GM19043 (cell line): Measurements from ENCODE around the gene OTOS.

Experiments
- ATAC-seq: cut with Tn5 transposase; IDR thresholded peaks from one replicate; pipeline ENCODE4 v1.9.1; 2021; ENCODE audit warnings: low read depth; ENCODE audit not compliant: unreplicated experiment

Gene OTOS

DNA sequence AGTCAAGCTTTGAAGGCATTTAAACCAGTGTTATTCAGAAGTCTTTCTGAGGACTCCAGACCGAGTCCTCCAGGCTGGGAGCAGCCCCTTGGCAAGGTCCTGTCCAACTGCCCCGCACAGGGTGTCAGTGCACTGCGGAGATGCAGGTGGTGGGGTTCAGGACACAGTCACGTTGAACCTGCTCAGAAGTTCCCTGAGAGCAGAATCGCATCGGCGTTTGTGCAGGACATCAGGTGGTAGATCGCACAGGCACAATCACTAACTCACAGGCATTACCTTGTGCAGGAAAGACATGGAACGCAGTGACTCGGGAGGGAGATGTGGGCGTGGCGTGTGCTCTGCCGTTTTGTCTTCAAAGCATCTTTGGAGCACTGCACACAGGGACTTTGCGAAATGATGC is 14.7 kb downstream of the OTOS start:
- no peak for ATAC-seq

DNA sequence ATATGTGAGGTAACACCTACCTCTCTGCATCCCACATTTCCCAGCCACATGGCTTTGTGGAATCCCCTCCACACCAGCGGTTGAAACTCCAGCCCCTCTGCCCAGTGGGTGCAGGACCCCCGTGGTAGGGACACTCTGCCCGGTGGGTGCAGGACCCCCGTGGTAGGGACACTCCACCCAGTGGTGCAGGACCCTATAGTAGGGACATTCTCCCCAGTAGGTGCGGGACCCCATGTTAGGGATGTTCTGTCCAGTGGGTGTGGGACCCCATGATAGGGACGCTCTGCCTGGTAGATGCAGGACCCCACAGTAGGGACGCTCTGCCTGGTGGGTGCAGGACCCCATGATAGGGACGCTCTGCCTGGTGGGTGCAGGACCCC is 15.8 kb downstream of the OTOS start:
- no peak for ATAC-seq

DNA sequence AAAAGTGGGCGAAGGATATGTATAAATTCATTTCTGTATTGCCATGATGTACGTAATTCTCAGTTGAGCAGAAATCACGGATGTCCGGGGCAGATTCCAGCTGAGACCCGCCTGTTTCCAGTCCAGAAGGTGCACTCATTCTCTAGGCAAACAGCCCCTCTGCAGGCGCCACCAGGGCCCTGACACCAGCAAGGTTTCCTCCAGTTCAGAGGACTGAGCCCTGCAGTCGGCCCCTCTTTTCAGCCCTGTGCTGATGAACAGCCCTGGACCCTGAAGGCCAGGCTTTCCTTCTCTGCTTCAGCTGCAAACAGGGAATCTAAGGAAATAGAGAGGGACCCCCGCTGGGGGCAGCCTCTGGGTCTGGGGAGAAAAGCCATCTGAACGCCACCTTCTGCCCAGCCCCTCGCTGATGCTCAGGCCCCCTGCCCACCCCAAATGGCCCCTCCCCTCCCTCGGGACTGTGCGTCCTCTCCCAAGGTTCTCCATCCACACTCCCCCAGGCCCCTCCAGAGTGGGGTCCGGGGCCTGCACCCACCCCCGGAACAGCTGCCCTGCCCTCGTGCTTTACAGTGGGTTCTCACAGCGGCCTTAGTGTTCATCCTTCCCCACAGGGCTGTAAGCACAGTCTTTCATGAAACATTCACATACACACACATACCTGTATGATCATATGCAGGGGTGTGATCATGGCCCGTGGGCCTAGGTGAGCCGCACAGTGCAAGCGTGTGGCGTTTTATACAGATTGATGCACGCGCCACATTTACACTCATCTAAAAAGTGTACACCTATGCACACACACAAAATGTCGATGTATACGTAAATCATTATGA is 16.4 kb downstream of the OTOS start:
- ATAC-seq, result no peak

DNA sequence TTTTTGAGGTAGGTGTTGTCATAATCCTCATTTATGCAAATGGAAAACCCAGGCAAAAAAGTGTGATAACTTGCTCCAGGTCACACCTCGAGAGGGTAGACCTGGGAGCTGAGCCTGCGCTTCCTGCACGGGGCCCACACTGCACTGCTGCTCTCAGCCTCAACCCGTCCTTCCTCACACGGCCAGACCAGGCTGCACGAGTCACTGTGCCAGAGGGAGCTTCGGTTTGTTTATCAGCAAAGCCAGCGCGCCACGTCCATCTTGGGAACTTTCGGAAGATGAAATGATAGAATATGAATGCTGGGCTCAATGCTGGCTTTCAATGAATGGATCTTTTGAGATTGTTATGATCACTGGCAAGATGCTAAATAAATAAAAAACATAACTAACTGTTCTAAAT is 18.8 kb downstream of the OTOS start:
- no peak for ATAC-seq

DNA sequence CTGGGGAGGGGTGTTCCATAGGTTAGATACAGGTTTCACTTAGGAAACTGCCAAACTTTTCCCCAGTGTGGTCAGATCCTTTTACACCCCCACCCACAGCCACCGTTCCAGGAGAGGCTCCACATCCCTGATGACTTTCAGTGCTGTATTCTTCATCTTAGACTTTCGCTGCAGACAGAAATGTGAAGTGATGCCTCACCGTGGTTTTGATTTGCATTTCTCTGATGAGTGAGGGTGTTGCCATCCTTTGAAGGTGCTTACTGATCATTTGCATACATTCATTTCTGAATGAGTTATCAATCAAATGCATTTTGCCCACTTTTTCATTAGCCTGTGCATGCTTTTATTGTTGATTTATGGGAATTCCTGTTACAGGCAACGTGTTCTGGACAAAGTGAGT is 19.3 kb downstream of the OTOS start:
- ATAC-seq, result no peak

DNA sequence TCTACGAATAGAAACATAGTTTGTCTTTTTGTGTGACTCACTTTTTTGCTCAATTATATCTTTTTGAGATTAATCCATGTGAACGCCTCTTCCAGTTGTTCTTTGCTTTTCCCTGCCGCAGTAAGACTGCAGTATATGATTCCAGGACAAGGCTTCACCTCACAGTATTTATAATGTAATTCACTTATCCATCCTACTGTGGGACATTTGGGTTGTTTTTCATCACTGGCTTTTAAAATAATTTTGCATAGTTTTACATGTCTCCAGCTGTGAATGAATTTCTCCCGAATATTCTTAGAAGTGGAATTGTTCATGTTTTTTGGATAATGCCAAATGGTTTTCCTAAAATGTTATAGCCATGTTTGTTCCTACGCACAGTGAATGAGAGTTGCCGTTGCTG is 26.2 kb downstream of the OTOS start:
- ATAC-seq, result no peak

DNA sequence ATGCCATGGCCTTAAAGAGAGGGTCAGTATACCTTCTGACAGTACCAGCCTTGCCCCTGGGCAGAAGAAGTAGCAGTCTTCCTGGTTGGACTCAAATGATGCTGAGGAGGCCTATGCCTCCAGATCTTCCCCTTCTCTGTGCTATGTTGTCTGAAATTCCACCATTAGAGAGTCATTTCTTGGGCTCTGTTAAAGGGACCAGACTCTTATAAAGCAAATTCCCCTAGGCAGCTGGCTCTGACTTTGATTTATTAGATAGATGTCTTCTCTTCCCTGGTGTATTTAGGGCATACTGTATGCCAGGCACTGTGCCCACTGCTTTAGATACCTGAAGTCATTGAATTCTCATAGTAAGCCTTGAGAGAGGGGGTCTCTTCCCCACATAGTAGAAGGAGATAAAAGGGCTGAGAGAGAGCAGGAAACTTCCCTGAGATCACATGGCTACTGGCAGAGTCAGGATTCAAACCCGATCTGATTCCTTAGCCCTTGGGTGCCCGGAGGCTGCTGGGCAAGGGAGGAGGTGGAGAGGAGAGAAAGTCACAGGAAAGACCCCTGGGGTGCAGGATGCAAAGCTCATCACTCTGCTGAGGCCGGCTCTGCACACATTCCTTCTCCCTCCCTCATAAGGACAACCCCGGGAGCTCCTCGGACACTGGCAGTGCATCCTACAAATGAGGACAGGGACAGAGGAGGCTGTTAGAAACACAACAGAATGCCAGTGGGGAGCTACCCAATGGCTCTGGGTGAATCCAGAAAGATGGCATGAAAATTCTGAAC is 27.4 kb downstream of the OTOS start:
- no peak for ATAC-seq

DNA sequence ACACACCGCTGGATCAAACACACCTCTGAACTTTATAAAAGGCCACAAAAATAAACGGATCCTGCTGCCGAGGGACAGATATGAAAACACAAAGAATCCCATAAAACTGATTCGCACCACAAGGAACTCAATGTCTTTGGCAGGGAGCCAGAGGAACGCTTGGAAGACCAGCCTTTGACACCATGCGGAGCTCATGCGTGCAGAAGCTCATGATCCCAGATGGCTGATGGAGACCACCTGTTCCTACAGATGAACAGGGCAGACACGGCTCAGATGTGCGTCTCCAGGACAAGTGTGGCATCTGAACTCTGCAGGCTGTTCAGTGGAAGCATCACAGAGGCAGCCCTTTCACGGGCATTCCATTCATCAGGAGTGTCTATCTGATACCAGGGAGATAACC is 29.2 kb downstream of the OTOS start:
- no peak for ATAC-seq

DNA sequence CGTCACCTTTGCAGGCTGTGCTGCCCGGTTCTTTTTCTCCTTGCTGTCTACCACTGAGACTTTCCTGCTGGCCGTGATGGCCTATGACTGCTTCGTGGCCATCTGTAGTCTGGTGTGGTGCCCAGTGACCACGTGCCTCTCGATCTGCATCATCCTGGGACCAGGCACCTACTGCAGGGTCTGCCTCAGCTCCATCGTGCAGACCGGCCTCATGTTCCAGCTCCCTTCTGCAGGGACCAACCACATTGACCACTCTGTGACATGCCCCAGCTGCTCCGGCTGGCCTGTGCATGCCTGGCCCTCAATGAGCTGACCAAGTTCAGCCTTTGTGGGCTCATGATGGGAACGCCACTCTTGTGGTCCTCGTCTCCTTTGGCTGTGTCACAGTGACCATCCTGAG is 31.1 kb downstream of the OTOS start:
- no peak for ATAC-seq

DNA sequence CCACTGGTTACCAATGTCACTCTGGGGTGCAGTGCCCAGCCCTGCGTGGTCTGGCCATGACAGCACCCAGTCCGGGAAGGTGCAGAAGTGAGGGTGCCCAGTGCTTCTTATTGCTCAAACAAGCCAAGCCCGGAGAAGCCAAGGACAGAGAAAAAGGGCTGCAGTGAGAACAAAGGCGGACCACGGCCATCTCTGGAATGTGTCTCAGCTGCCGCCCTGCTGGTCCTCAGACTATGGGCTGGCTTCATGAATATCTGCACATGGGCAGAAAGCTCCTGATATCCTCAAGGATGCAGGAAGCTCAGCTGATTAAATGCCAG is 33.0 kb downstream of the OTOS start:
- no peak for ATAC-seq

DNA sequence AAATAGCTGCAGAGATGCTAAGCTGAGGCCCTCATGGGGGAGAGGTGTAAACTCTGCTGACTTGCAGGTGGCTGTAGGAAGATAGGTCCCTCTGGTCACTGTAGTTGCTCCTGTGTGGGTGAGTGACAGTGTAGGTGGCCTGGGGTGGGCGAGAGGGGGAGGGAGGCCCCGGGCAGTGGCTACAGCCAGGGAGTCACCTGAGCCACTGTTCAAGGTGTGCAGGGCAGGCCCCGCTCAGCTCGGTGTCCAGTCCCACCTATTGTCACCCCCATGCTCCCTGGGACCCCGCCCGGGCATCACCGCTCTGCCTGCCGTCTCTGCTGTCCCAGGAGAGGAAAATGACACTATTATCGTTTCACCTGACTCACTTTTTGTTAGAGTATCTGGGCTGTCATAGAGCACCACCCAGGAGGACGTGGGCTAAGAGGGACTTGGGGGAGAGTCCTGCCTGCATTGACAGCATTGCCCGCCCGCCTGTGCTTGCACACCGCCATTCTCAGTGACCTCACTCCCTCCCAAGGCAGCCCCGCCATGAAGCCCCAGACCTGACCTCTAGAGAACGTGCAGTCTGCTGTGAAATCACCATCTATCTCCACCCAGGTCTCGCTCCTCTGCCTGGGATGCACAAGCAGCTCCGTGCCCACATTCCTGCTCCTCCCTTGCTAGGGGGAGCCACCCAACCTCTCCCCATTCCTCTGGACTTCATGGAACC is 33.5 kb downstream of the OTOS start:
- ATAC-seq, result no peak

DNA sequence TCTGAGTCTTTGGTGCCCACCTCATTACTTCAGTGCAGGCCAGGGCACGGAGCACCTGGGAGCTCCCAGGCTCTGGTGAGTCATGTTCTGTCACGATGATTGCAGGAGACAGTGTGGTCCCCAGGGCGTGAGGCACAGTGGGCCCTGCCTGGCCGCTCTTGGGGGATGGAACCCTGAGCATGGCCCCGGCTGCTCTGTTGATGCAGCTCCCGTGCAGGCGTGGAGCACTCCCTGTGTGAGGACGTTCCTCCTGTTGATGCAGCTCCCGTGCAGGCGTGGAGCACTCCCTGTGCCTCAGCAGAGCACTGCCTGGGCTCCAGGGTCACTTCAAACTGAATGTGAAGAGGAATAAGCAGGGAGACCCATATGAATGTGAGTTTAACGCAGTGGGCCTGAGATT is 34.5 kb downstream of the OTOS start:
- no peak for ATAC-seq

DNA sequence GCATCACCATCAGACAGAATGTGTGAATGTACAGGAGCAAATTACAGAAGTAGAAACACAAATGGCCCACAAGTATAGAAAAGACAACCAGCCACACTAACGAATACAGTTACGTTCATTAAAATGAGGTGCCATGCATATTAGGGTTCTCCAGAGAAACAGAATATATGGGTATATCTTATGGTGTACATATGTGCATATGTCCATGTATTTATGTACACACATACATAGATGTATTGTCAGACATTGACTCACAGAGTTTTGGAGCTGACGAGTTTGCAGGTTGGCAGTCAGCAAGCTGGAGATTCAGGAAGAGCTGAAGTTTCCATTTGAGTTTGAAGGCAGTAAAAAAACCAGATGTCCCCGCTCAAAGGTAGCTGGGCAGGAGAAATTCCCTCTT is 37.3 kb downstream of the OTOS start:
- ATAC-seq, result no peak

DNA sequence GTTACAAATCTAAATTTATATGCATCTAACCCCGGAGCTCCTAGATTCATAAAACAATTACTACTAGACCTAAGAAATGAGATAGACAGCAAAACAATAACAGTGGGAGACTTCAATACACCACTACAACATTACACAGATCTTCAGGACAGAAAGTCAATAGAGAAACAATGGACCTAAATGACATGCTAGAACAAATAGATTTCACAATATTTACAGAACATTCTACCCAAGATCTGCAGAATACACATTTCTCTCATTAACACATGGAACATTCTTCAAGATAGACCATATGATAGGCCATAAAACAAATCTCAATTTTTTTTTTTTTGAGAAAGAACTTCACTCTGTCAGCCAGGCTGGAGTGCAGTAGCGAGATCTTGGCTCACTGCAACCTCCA is 42.1 kb downstream of the OTOS start:
- no peak for ATAC-seq

DNA sequence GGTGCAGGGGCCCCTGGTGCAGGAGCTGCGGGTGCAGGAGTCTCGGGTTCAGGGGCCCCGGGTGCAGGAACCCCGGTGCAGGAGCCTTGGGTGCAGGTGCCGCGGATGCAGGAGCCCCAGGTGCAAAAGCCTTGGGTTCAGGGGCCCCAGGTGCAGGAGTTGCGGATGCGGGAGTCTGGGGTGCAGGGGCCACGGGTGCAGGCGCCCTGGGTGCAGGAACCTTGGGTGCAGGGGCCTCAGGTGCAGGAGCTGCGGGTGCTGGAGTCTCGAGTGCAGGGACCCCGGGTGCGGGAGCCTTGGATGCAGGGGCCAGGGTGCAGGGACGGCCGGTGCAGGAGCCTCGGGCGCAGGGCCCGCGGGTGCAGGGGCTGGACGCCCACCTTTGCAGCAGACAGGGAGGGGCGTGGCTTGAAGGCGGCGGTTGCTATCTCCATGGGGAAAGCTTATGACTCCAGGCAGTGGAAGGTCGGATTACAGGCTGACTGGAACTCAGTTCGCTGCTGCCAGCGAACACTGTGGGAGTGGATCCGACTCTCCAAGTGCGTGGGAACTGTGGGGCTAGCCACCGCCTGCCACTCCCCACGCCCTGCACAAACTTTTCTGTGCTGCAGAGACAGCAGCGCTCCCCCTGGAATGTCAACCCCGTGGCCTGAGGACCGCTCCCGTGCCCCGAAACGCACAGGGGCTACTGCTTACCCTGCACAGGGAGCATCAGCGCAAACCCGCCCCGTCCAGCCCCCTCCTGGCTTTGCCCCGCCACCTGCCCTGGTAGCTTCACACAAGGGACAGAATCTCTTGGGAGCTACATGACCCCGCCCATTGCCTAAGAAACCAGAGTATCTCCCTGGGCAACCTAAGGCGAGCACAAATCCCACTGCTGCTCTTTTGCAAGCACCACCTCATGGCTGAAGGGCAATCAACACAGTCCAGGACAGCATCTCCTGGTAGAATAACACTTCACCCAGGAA is 44.6 kb downstream of the OTOS start:
- ATAC-seq, result no peak

DNA sequence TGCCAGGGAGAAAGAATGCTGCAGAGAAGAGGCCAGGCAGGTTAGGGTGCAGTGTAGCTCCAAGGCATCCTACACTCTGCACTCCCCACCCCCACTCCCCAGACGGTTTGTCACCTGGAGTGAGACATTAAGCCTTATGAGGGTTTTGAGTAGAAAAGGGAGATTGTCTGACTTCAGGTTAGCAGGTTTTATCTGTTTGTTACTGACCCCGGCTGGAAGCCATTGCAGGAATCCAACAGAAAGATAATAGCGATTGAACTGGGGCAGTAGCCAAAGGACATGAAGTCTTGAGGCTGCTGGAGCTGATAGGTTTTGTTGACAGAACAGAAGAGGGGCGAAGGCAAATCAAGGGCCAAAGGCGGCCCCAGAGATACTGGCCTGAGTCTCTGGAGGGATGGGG is 51.2 kb downstream of the OTOS start:
- no peak for ATAC-seq
